ENCODE data around the gene GPAM.

Gene GPAM

DNA sequence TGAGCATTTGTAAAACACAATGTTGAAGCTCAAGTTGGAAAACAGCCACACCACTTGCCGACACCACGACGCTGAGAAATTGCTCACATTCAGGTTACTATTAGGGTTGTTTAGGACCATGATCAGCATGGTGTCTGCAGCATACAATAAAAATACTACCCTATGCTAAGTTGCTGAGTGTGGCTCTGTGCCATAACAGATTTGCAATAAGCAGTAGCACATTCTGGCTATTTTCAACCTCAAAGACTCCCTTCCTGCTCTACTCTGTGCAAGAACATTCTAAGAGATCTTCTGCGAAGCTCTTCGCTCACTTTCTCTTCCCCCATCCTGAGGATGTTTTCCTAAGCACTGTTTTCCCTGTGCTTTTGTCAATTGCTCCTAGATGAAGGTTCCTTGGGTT lies 38.3 kb downstream of the GPAM start:
- H3K4me1 Mint-ChIP-seq (ENCODE audit: low read depth) = no peaks in the 10 kb centered on the region
- no peak for DNase-seq (ENCODE audit: low spot score)
- H3K9me3 Mint-ChIP-seq = no peaks in the 10 kb centered on the region
- H3K27ac Mint-ChIP-seq = no peak overlapping the region
- no peaks in the 10 kb centered on the region for H3K36me3 Mint-ChIP-seq (ENCODE audit: low read depth)
- no peak overlapping the region for H3K4me3 Mint-ChIP-seq
- no peaks in the 10 kb centered on the region for H3K27me3 Mint-ChIP-seq (ENCODE audit: low read depth)

DNA sequence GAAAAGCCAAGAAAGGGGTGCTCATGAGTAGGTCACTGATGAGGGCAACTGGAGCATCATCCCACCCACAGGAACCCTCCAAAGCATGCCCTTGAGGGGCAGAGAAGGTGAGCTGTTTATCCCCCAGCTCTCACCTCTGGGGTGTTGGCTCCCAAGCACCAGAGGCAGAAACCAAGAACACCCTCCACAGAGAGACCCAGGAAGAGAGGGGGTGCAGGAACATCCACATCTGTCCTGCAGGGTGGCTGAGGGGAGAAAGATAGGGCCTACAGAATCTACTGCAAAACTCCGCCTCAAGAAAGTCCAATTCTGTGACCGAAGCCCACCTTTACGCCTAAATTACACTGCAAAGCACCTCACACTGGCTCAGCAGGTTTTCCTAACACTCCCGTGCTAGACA lies 40.1 kb downstream of the GPAM start:
- Mint-ChIP-seq H3K27ac (no peak overlapping the region), H3K9me3 (no peaks in the 10 kb centered on the region), H3K4me1 (ENCODE audit: low read depth) (peaks cover 2% of the 10 kb centered on the region), H3K4me3 (no peak overlapping the region), H3K36me3 (ENCODE audit: low read depth) (no peaks in the 10 kb centered on the region), H3K27me3 (ENCODE audit: low read depth) (no peaks in the 10 kb centered on the region)
- no peak for DNase-seq (ENCODE audit: low spot score)

GRCh38 chr10:112141292-112141691 lies 42.3 kb downstream of the GPAM start:
- H3K4me3 Mint-ChIP-seq = no peak overlapping the region
- no peak overlapping the region for H3K27ac Mint-ChIP-seq
- H3K9me3 Mint-ChIP-seq = no peaks in the 10 kb centered on the region
- H3K4me1 Mint-ChIP-seq (ENCODE audit: low read depth) = peaks cover 2% of the 10 kb centered on the region
- DNase-seq (ENCODE audit: low spot score) = no peak
- no peaks in the 10 kb centered on the region for H3K27me3 Mint-ChIP-seq (ENCODE audit: low read depth)
- no peaks in the 10 kb centered on the region for H3K36me3 Mint-ChIP-seq (ENCODE audit: low read depth)

DNA sequence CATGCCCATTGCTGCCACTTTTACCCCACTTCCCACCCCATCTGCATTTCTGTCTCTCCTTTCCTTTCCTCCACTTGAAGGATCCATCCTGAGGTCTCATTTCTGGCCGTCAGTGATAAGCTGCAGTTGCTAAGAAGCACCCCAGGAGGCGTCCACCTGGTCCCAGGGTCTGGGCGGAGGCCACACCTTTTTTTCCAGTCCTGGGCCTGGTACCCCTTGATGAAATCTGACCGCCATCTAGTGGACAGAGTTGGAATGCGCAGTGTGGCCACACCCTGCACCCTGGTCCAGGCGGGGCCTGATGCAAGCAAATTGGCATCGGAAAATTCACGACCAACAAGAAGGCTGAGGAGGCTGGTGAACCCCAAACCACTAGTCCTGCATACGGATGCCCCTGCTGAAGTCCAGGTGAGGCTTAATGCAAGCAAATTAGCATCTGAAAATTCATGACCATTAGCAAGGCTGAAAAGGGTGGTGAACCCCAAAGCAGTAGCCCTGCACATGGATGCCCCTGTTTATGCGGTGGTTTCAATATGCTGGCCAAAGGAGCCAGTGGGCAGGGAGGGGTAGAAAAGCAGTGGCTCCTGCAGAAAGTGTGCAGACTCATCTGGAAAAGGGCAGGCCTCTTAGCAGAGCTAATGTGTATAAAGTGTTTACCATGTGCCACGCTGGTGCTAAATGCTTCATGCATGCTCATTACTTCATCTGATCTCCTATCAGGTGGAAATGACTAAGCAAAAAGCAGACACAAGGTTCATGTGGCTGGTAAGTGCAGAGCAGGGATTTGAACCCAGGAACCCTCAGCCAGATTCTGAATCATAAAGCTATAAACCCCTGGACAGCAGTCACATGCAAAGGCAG lies 43.2 kb downstream of the GPAM start:
- Mint-ChIP-seq H3K36me3 (ENCODE audit: low read depth) (no peaks in the 10 kb centered on the region), H3K27ac (no peak overlapping the region), H3K4me1 (ENCODE audit: low read depth) (peaks cover 2% of the 10 kb centered on the region), H3K27me3 (ENCODE audit: low read depth) (no peaks in the 10 kb centered on the region), H3K9me3 (no peaks in the 10 kb centered on the region), H3K4me3 (no peak overlapping the region)
- DNase-seq (ENCODE audit: low spot score) = peak; percentile 64

- no peak for DNase-seq (ENCODE audit: low spot score)
- Mint-ChIP-seq H3K9me3 (no peaks in the 10 kb centered on the region), H3K4me3 (no peak overlapping the region), H3K27me3 (ENCODE audit: low read depth) (no peaks in the 10 kb centered on the region), H3K4me1 (ENCODE audit: low read depth) (peaks cover 2% of the 10 kb centered on the region), H3K36me3 (ENCODE audit: low read depth) (no peaks in the 10 kb centered on the region), H3K27ac (no peak overlapping the region)
Measured at GRCh38 chr10:112139176-112139575, 44.4 kb downstream of the GPAM start.

GRCh38 chr10:112137154-112137987 lies 46.2 kb downstream of the GPAM start:
- Mint-ChIP-seq H3K36me3 (ENCODE audit: low read depth) (no peaks in the 10 kb centered on the region), H3K9me3 (no peaks in the 10 kb centered on the region), H3K27ac (no peak overlapping the region), H3K27me3 (ENCODE audit: low read depth) (no peaks in the 10 kb centered on the region), H3K4me3 (no peak overlapping the region), H3K4me1 (ENCODE audit: low read depth) (peaks cover 2% of the 10 kb centered on the region)
- peak; percentile 46 for DNase-seq (ENCODE audit: low spot score)

DNA sequence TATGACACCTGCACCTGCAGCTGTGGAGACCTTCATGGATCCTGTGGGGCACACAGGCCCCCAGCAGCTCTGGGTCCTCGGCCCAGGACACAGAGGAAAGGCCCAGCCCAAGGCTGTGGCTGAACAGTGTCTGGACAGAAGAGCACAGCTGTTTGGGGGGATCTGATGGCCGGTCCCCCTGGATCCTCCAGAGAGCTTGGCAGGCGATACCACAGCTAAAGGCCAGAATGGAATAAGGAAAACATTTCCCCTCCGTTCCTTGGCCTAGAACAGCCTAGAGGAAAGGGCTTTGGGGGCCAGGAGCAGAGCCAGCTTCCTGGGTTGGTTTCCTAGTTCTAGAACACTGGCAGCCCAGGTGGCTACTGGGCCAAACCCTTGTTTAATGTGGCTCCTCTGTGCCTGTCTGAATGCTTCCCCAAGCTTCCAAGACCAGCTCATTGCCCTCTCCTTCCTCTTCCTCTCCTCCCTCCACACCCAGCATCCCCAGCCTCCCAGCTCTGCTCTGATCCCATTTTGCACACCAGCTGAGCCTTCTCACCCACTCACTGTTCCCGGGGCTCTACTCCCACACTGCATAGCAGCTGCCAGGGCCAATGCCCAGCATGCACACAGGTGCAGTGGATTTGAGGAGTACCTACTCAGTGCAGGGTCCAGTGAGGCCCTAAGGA lies 46.9 kb downstream of the GPAM start:
- Mint-ChIP-seq H3K36me3 (ENCODE audit: low read depth) (no peaks in the 10 kb centered on the region), H3K9me3 (no peaks in the 10 kb centered on the region), H3K4me3 (no peak overlapping the region), H3K27ac (no peak overlapping the region), H3K27me3 (ENCODE audit: low read depth) (no peaks in the 10 kb centered on the region), H3K4me1 (ENCODE audit: low read depth) (peaks cover 2% of the 10 kb centered on the region)
- no peak for DNase-seq (ENCODE audit: low spot score)

GRCh38 chr10:112135604-112136003 lies 48.0 kb downstream of the GPAM start:
- no peaks in the 10 kb centered on the region for H3K27me3 Mint-ChIP-seq (ENCODE audit: low read depth)
- no peaks in the 10 kb centered on the region for H3K36me3 Mint-ChIP-seq (ENCODE audit: low read depth)
- H3K27ac Mint-ChIP-seq = no peak overlapping the region
- DNase-seq (ENCODE audit: low spot score) = no peak
- H3K4me3 Mint-ChIP-seq = no peak overlapping the region
- H3K9me3 Mint-ChIP-seq = no peaks in the 10 kb centered on the region
- peaks cover 2% of the 10 kb centered on the region for H3K4me1 Mint-ChIP-seq (ENCODE audit: low read depth)

DNA sequence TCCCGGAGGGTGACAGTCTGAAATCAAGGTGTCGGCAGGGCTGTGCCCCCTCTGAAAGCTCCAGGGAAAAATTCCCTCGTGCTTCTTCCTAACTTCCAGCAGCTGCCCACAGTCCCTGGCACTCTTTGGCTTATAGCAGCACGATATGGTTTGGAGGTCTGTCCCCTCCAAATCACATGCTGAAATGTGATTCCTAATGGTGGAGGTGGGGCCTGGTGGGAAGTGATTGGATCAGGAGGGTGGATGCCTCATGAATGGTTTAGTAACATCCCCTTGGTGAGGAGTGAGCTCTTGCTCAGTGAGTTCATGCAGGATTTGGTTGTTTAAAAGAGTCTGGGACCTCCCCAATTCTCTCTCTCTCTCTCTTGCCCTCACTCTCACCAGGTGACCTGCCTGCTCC lies 51.1 kb downstream of the GPAM start:
- H3K27me3 Mint-ChIP-seq (ENCODE audit: low read depth) = no peaks in the 10 kb centered on the region
- H3K36me3 Mint-ChIP-seq (ENCODE audit: low read depth) = no peaks in the 10 kb centered on the region
- no peaks in the 10 kb centered on the region for H3K9me3 Mint-ChIP-seq
- H3K4me1 Mint-ChIP-seq (ENCODE audit: low read depth) = no peaks in the 10 kb centered on the region
- H3K4me3 Mint-ChIP-seq = no peak overlapping the region
- DNase-seq (ENCODE audit: low spot score) = no peak
- H3K27ac Mint-ChIP-seq = no peak overlapping the region

DNA sequence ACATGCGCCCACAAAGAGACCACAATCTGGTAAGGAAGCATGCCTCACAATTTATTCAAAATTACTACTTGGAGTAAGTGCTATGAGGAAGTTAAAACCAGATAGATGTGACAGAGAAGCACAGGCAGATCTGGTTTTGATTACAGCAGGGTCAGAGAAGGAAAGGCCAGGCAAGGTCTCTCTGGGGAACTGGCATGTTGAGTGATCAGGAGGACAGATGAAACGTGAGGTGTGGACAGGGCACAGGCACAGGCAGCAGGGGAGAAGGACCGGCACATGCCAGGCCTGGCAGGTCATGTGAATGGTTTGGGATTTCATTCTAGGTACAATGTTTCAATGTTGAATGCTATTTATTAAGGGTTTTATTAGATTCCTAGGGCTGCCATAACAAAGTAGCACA lies 51.6 kb downstream of the GPAM start:
- no peaks in the 10 kb centered on the region for H3K27me3 Mint-ChIP-seq (ENCODE audit: low read depth)
- H3K4me3 Mint-ChIP-seq = no peak overlapping the region
- H3K9me3 Mint-ChIP-seq = no peaks in the 10 kb centered on the region
- no peak overlapping the region for H3K27ac Mint-ChIP-seq
- DNase-seq (ENCODE audit: low spot score) = no peak
- no peaks in the 10 kb centered on the region for H3K36me3 Mint-ChIP-seq (ENCODE audit: low read depth)
- H3K4me1 Mint-ChIP-seq (ENCODE audit: low read depth) = no peaks in the 10 kb centered on the region

DNA sequence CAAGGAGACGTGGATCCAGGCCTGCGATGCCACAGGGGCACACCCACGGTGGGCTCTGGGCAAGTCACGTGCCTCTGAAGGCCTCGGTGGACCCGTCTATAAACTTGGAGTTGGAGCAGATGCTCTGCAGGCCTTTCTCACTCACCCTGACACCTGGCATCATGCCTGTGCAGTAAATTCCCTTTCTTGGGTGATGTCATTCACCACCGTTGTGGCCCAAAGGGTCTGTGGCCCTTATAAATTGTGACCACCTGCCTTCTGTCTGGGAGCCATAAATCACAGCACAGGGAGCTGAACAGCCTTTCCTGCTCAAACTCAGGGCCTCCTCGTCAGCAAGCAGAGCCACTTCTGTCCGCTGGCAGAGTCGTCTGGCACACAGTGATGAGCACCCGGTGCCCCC lies 52.2 kb downstream of the GPAM start:
- no peaks in the 10 kb centered on the region for H3K9me3 Mint-ChIP-seq
- no peak for DNase-seq (ENCODE audit: low spot score)
- H3K36me3 Mint-ChIP-seq (ENCODE audit: low read depth) = no peaks in the 10 kb centered on the region
- H3K4me1 Mint-ChIP-seq (ENCODE audit: low read depth) = no peaks in the 10 kb centered on the region
- no peak overlapping the region for H3K27ac Mint-ChIP-seq
- no peak overlapping the region for H3K4me3 Mint-ChIP-seq
- no peaks in the 10 kb centered on the region for H3K27me3 Mint-ChIP-seq (ENCODE audit: low read depth)

GRCh38 chr10:112126901-112127300 lies 56.7 kb downstream of the GPAM start:
- H3K9me3 Mint-ChIP-seq = no peaks in the 10 kb centered on the region
- no peak overlapping the region for H3K27ac Mint-ChIP-seq

DNA sequence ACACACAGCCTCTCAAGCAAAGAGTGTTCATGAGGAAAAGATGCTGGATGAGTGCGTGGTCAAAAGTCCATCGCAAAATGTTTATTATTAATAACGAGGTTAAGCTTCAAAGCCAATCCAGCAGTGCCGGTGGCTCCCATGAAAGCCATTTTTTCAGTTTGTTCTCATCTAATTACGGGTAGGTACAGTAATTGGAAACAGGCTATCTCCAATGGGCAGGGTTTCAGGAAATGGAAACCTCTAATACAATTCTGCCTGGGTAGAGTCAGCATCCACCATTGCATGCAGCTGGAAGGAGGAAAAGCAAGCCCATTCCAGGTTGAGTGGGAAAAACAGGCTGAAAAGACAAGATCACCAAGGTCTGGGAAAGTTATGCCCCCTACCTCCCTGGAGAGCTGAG lies 57.4 kb downstream of the GPAM start:
- H3K36me3 Mint-ChIP-seq (ENCODE audit: low read depth) = no peaks in the 10 kb centered on the region
- no peaks in the 10 kb centered on the region for H3K9me3 Mint-ChIP-seq
- no peaks in the 10 kb centered on the region for H3K4me1 Mint-ChIP-seq (ENCODE audit: low read depth)

More at GRCh38 chr10:112126901-112127300, 56.7 kb downstream of the GPAM start:
- DNase-seq (ENCODE audit: low spot score) = no peak
- Mint-ChIP-seq H3K36me3 (ENCODE audit: low read depth) (no peaks in the 10 kb centered on the region), H3K4me1 (ENCODE audit: low read depth) (no peaks in the 10 kb centered on the region), H3K27me3 (ENCODE audit: low read depth) (no peaks in the 10 kb centered on the region), H3K4me3 (no peak overlapping the region)

DNA sequence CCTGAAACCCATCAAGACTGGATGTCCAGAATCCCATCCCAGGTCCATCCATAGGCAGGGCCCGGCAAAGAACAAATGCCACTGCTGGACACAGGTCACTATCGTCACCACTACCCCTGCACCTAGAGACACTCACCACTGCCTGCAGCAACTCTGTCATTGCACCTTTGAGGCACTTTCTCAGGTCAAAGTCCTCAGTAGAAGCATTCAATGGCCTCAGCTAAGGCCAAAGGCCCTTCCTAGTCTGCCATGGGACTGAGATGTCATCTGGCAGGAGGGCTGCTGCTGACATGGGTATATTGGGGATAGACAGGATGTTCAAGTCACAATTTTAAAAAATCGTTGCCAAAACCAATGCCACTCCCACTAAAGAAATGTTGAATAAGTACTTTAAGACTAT lies 58.7 kb downstream of the GPAM start:
- H3K4me1 Mint-ChIP-seq (ENCODE audit: low read depth) = no peaks in the 10 kb centered on the region
- H3K36me3 Mint-ChIP-seq (ENCODE audit: low read depth) = no peaks in the 10 kb centered on the region
- no peak for DNase-seq (ENCODE audit: low spot score)
- no peak overlapping the region for H3K4me3 Mint-ChIP-seq
- no peaks in the 10 kb centered on the region for H3K27me3 Mint-ChIP-seq (ENCODE audit: low read depth)
- no peaks in the 10 kb centered on the region for H3K9me3 Mint-ChIP-seq
- no peak overlapping the region for H3K27ac Mint-ChIP-seq

More for the DNA sequence above, 57.4 kb downstream of the GPAM start:
- Mint-ChIP-seq H3K27me3 (ENCODE audit: low read depth) (no peaks in the 10 kb centered on the region), H3K27ac (no peak overlapping the region), H3K4me3 (no peak overlapping the region)
- DNase-seq (ENCODE audit: low spot score) = no peak
